HepG2 (cell line): ENCODE measurements around the gene TENT4B. TPM values are rescaled to one million over a fixed set of nuclear protein-coding genes. Genes with fewer than 3 reads are reported as not detected.
A peak's percentile ranks its signal among the peaks of the same experiment; 100 is the strongest.

Experiments used
- ADNP ChIP-seq: sonication (generic); formaldehyde crosslinking; IDR thresholded peaks from 2 replicates; pipeline ENCODE4 v1.4.0; 2020; ENCODE audit warnings: missing genetic modification reagents
- ATF7-NPFF ChIP-seq: sonication (generic); formaldehyde crosslinking; IDR thresholded peaks from 2 replicates; pipeline ENCODE4 v1.8.1; 2023; ENCODE audit warnings: mild to moderate bottlenecking, low read depth, missing genetic modification reagents, moderate library complexity
- DR1 ChIP-seq: sonication (generic); formaldehyde crosslinking; IDR thresholded peaks from 2 replicates; pipeline ENCODE4 v1.8.0; 2021; ENCODE audit warnings: mild to moderate bottlenecking, missing genetic modification reagents, inconsistent platforms
- FOXK1 ChIP-seq: sonication (generic); formaldehyde crosslinking; IDR thresholded peaks from 2 replicates; pipeline ENCODE4 v1.4.0; 2020; ENCODE audit warnings: low read depth, missing genetic modification reagents, borderline replicate concordance
- NR1H2 ChIP-seq: sonication (generic); formaldehyde crosslinking; IDR thresholded peaks from 2 replicates; pipeline ENCODE4 v1.8.1; 2022; ENCODE audit warnings: low read depth, missing genetic modification reagents, borderline replicate concordance
- RXRB ChIP-seq: IDR thresholded peaks from 2 replicates; pipeline ENCODE4 v1.6.1; 2016; ENCODE audit warnings: borderline replicate concordance, missing genetic modification reagents, missing compliant biosample characterization
- SALL1 ChIP-seq: sonication (generic); formaldehyde crosslinking; IDR thresholded peaks from 2 replicates; pipeline ENCODE4 v1.8.0; 2022; ENCODE audit warnings: mild to moderate bottlenecking, missing genetic modification reagents
- SAP130 ChIP-seq: IDR thresholded peaks from 2 replicates; pipeline ENCODE4 v1.6.1; 2016; ENCODE audit warnings: low read depth
- SOX6 ChIP-seq, 2 experiments: fragments of 450-650 bp in 1 of 2; sonication (generic) in 1 of 2; formaldehyde crosslinking in 1 of 2; IDR thresholded peaks; 2 replicates each; pipeline versions ENCODE4 v1.4.0 to v1.6.1; 2017 to 2020; ENCODE audit warnings: antibody characterized with exemption in 1 of 2, mild to moderate bottlenecking in 1 of 2, missing genetic modification reagents in 1 of 2
- SRF ChIP-seq: IDR thresholded peaks from 2 replicates; pipeline ENCODE4 v1.6.1; 2011; ENCODE audit warnings: mild to moderate bottlenecking, low read depth, low read length, moderate library complexity
- TBP ChIP-seq: sonication (generic); formaldehyde crosslinking; IDR thresholded peaks from 2 replicates; pipeline ENCODE4 v1.5.0; 2020; ENCODE audit warnings: missing genetic modification reagents
- ZNF101 ChIP-seq: sonication (generic); formaldehyde crosslinking; IDR thresholded peaks from 2 replicates; pipeline ENCODE4 v1.4.0; 2020; ENCODE audit warnings: mild to moderate bottlenecking, low read depth, missing genetic modification reagents, borderline replicate concordance
- ZNF143 ChIP-seq: sonication (generic); formaldehyde crosslinking; IDR thresholded peaks from 2 replicates; pipeline ENCODE4 v1.4.0; 2020; ENCODE audit warnings: missing genetic modification reagents
- ZNF224 ChIP-seq: sonication (generic); formaldehyde crosslinking; IDR thresholded peaks from 2 replicates; pipeline ENCODE4 v1.5.0; 2020; ENCODE audit warnings: mild to moderate bottlenecking, missing genetic modification reagents
- ZNF569 ChIP-seq: sonication (generic); formaldehyde crosslinking; IDR thresholded peaks from 2 replicates; pipeline ENCODE4 v1.5.0; 2020; ENCODE audit warnings: mild to moderate bottlenecking, missing genetic modification reagents, moderate library complexity, borderline replicate concordance
- ZNF768 ChIP-seq: sonication (generic); formaldehyde crosslinking; IDR thresholded peaks from 2 replicates; pipeline ENCODE4 v1.4.0; 2020; ENCODE audit warnings: missing genetic modification reagents
- ZSCAN30 ChIP-seq: sonication (generic); formaldehyde crosslinking; IDR thresholded peaks from 2 replicates; pipeline ENCODE4 v1.5.0; 2020; ENCODE audit warnings: mild to moderate bottlenecking, missing genetic modification reagents
- polyA plus RNA-seq, 8 experiments: library from polyadenylated mRNA; depleted of rRNA in 3 of 8; stranded (reverse) in 7 of 8; unstranded in 1 of 8; fragments of >200 nt; fragmentation: Illumina TruSeq in 4 of 8; extraction: Trizol in 4 of 8; gene quantifications; 2 replicates each; pipeline versions ENCODE4 v1.2.1 to v1.2.3, GENCODE V29; 2011 to 2016; ENCODE audit warnings: low read depth in 4 of 8, missing spikeins in 1 of 8, mixed read lengths in 1 of 8; ENCODE audit not compliant: insufficient read depth in 1 of 8
- total RNA-seq, 5 experiments: library from RNA; depleted of rRNA; stranded (reverse); fragments of >200 nt; fragmentation: Illumina TruSeq; extraction: Trizol; gene quantifications; 2 replicates each; pipeline ENCODE4 v1.2.3, GENCODE V29; 2016; ENCODE audit warnings: low read depth in 1 of 5
- TF ChIP-seq, protein P1 (sequence below): sonication (generic); formaldehyde crosslinking; IDR thresholded peaks from 2 replicates; pipeline ENCODE4 v1.4.0; 2020; ENCODE audit warnings: mild to moderate bottlenecking, missing genetic modification reagents, borderline replicate concordance
- TF ChIP-seq, protein P2 (sequence below): sonication (generic); formaldehyde crosslinking; IDR thresholded peaks from 2 replicates; pipeline ENCODE4 v1.5.1; 2020; ENCODE audit warnings: mild to moderate bottlenecking, missing genetic modification reagents, moderate library complexity

Gene TENT4B
- total and polyA plus RNA-seq, 2 of the 13 experiments (the other 11 are each of a cell fraction or from before 2014, with no cell fraction given): 15.0 to 32.8 TPM

DNA sequence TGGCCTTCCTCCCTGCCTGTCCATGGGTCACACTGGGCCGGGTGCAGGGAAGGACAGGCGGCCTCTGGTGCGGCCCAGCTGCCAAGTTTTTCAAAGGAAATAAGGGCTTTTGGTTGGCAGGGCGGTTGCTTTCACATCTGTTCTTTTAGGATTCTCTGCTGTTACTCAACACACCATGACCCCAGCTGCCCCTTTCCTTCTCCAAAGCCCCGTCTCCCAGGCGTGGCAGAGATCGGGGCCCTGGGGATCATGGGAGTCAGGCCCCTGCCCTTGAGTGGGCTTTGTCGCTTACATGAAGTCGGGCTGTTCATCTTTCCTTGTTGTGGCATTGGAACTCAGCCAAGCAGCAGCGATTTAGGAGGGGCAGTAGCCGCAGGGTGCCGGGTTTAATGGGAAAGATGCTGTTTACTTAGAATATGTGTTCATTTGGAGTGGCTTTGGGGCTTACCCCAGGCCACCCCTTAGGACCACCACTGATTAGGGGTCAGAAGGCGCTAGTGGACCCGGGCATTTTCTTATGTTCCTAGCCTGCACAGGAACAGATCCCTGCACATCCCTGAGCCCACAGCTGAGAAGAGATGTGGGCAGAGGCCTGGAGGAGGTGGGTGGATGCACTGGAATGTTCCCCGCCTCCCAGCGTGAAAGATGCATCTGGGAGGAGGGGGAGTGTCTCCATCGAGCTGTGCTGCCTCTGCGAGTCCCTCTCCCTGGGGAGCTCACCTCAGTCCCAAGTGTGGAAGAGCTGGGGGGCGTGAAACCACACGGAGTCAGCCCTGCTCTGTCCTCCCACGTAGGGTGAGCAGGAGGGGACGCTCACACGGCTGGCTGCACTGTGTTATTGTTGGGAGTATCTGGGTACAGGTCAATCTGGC is 106.5 kb downstream of the TENT4B start (continued):
- TF ChIP-seq, protein P1, sequence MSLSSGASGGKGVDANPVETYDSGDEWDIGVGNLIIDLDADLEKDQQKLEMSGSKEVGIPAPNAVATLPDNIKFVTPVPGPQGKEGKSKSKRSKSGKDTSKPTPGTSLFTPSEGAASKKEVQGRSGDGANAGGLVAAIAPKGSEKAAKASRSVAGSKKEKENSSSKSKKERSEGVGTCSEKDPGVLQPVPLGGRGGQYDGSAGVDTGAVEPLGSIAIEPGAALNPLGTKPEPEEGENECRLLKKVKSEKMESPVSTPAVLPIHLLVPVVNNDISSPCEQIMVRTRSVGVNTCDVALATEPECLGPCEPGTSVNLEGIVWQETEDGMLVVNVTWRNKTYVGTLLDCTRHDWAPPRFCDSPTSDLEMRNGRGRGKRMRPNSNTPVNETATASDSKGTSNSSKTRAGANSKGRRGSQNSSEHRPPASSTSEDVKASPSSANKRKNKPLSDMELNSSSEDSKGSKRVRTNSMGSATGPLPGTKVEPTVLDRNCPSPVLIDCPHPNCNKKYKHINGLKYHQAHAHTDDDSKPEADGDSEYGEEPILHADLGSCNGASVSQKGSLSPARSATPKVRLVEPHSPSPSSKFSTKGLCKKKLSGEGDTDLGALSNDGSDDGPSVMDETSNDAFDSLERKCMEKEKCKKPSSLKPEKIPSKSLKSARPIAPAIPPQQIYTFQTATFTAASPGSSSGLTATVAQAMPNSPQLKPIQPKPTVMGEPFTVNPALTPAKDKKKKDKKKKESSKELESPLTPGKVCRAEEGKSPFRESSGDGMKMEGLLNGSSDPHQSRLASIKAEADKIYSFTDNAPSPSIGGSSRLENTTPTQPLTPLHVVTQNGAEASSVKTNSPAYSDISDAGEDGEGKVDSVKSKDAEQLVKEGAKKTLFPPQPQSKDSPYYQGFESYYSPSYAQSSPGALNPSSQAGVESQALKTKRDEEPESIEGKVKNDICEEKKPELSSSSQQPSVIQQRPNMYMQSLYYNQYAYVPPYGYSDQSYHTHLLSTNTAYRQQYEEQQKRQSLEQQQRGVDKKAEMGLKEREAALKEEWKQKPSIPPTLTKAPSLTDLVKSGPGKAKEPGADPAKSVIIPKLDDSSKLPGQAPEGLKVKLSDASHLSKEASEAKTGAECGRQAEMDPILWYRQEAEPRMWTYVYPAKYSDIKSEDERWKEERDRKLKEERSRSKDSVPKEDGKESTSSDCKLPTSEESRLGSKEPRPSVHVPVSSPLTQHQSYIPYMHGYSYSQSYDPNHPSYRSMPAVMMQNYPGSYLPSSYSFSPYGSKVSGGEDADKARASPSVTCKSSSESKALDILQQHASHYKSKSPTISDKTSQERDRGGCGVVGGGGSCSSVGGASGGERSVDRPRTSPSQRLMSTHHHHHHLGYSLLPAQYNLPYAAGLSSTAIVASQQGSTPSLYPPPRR (CRISPR knock-in tag): no peak
- TF ChIP-seq ZSCAN30 (CRISPR knock-in tag) (no peak), SAP130 (CRISPR knock-in tag) (no peak), ZNF143 (peak; percentile 58; the same call in 1 of the 2 replicates), SRF (no peak), TBP (CRISPR knock-in tag) (no peak), ZNF101 (no peak), ATF7-NPFF (CRISPR knock-in tag) (no peak), DR1 (CRISPR knock-in tag) (no peak), NR1H2 (CRISPR knock-in tag) (no peak), FOXK1 (no peak), RXRB (peak; percentile 72), SALL1 (0 out of 2 replicates have a peak, but pooled peaks have one; percentile 8), SOX6 (IDR thresholded peaks at IDR 0.05) (no peak), SOX6 (CRISPR knock-in tag; IDR thresholded peaks at IDR 0.05) (0 out of 2 replicates have a peak, but pooled peaks have one; percentile 24), ZNF768 (CRISPR knock-in tag) (0 out of 2 replicates have a peak, but pooled peaks have one; percentile 37), ZNF224 (CRISPR knock-in tag) (no peak), ADNP (no peak), ZNF569 (CRISPR knock-in tag) (no peak)
- TF ChIP-seq, protein P2, sequence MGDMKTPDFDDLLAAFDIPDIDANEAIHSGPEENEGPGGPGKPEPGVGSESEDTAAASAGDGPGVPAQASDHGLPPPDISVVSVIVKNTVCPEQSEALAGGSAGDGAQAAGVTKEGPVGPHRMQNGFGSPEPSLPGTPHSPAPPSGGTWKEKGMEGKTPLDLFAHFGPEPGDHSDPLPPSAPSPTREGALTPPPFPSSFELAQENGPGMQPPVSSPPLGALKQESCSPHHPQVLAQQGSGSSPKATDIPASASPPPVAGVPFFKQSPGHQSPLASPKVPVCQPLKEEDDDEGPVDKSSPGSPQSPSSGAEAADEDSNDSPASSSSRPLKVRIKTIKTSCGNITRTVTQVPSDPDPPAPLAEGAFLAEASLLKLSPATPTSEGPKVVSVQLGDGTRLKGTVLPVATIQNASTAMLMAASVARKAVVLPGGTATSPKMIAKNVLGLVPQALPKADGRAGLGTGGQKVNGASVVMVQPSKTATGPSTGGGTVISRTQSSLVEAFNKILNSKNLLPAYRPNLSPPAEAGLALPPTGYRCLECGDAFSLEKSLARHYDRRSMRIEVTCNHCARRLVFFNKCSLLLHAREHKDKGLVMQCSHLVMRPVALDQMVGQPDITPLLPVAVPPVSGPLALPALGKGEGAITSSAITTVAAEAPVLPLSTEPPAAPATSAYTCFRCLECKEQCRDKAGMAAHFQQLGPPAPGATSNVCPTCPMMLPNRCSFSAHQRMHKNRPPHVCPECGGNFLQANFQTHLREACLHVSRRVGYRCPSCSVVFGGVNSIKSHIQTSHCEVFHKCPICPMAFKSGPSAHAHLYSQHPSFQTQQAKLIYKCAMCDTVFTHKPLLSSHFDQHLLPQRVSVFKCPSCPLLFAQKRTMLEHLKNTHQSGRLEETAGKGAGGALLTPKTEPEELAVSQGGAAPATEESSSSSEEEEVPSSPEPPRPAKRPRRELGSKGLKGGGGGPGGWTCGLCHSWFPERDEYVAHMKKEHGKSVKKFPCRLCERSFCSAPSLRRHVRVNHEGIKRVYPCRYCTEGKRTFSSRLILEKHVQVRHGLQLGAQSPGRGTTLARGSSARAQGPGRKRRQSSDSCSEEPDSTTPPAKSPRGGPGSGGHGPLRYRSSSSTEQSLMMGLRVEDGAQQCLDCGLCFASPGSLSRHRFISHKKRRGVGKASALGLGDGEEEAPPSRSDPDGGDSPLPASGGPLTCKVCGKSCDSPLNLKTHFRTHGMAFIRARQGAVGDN (CRISPR knock-in tag): peak; percentile 36; the same call in 1 of the 2 replicates
